CD14-positive monocyte (primary cell): ENCODE data around the gene TRPM5. TPM values are rescaled to one million over a fixed set of nuclear protein-coding genes. Genes with fewer than 3 reads are reported as not detected.

Experiments
- DNase-seq, 3 donors: peaks; one replicate each; pipeline ENCODE4 v3.0.0-alpha.2; 2011 to 2022
- H2AFZ ChIP-seq: 2 replicates; pipeline ENCODE4 v1.6.0; 2012; ENCODE audit warnings: mild to moderate bottlenecking, low read depth, low read length, inconsistent platforms; ENCODE audit not compliant: insufficient read depth, poor library complexity, severe bottlenecking
- H3K27ac ChIP-seq, 2 donors: 1 replicate in 1 of 2; 2 replicates in 1 of 2; pipeline ENCODE4 v1.5.1; 2012 to 2013; ENCODE audit warnings: low read length in 2 of 2, control low read depth in 1 of 2, inconsistent platforms in 1 of 2, low read depth in 1 of 2, mild to moderate bottlenecking in 1 of 2
- H3K27me3 ChIP-seq, 2 donors: one replicate each; pipeline versions ENCODE4 v1.6.0 to v1.6.1; 2011 to 2013; ENCODE audit warnings: low read length in 2 of 2; ENCODE audit not compliant: control insufficient read depth in 2 of 2, insufficient read depth in 2 of 2
- H3K36me3 ChIP-seq, 2 donors: replicated peaks in 1 of 2; 1 replicate in 1 of 2; 2 replicates in 1 of 2; pipeline versions ENCODE4 v1.5.1 to v1.6.1; 2012 to 2013; ENCODE audit warnings: low read length in 2 of 2, control low read depth in 1 of 2, inconsistent platforms in 1 of 2, mild to moderate bottlenecking in 1 of 2; ENCODE audit not compliant: insufficient read depth in 2 of 2, control insufficient read depth in 1 of 2
- H3K4me1 ChIP-seq, 2 donors: 1 replicate in 1 of 2; 2 replicates in 1 of 2; pipeline versions ENCODE4 v1.5.1 to v1.6.1; 2012 to 2013; ENCODE audit warnings: low read length in 2 of 2, control low read depth in 1 of 2, inconsistent platforms in 1 of 2, mild to moderate bottlenecking in 1 of 2, moderate library complexity in 1 of 2; ENCODE audit not compliant: insufficient read depth in 2 of 2, control insufficient read depth in 1 of 2
- H3K4me2 ChIP-seq: replicated peaks from 2 replicates; pipeline ENCODE3; 2012; ENCODE audit warnings: low read length, moderate library complexity, mild to moderate bottlenecking; ENCODE audit not compliant: poor library complexity, severe bottlenecking; ENCODE audit errors: extremely low read depth
- H3K4me3 ChIP-seq, 3 experiments: fragments of 200-600 bp in 1 of 3; sonication (generic) in 1 of 3; replicated peaks in 1 of 3; 1 replicate in 2 of 3; 2 replicates in 1 of 3; pipeline ENCODE4 v1.5.1; 2011 to 2013; ENCODE audit warnings: low read length in 3 of 3, mild to moderate bottlenecking in 3 of 3, control low read depth in 2 of 3, low read depth in 2 of 3, inconsistent platforms in 1 of 3, moderate library complexity in 1 of 3
- H3K79me2 ChIP-seq: 2 replicates; pipeline ENCODE4 v1.6.0; 2012; ENCODE audit warnings: mild to moderate bottlenecking, control low read depth, inconsistent platforms, low read length, moderate library complexity; ENCODE audit not compliant: insufficient read depth
- H3K9ac ChIP-seq: 2 replicates; pipeline ENCODE4 v1.6.0; 2017; ENCODE audit warnings: low read length, mild to moderate bottlenecking; ENCODE audit not compliant: insufficient read depth, poor library complexity, severe bottlenecking
- H3K9me3 ChIP-seq, 2 donors: replicated peaks in 1 of 2; 1 replicate in 1 of 2; 2 replicates in 1 of 2; pipeline versions ENCODE4 v1.5.1 to v1.6.1; 2012 to 2013; ENCODE audit warnings: low read length in 2 of 2, control low read depth in 1 of 2; ENCODE audit not compliant: control insufficient read depth in 1 of 2, insufficient read depth in 1 of 2
- H4K20me1 ChIP-seq: 2 replicates; pipeline ENCODE4 v1.6.0; 2012; ENCODE audit warnings: mild to moderate bottlenecking, low read length, control low read depth, moderate library complexity; ENCODE audit not compliant: insufficient read depth
- H3K27ac Mint-ChIP-seq, 7 donors: one replicate each; pipeline ENCODE4 v1.8.0; 2020; ENCODE audit warnings: mild to moderate bottlenecking in 7 of 7, mixed read lengths in 7 of 7, moderate library complexity in 6 of 7, inconsistent platforms in 2 of 7
- H3K27me3 Mint-ChIP-seq, 3 donors: one replicate each; pipeline ENCODE4 v1.8.0; 2021 to 2022; ENCODE audit warnings: low read depth in 3 of 3, mild to moderate bottlenecking in 3 of 3, mixed read lengths in 3 of 3, moderate library complexity in 3 of 3, inconsistent platforms in 1 of 3
- H3K36me3 Mint-ChIP-seq, 2 donors: one replicate each; pipeline ENCODE4 v1.8.0; 2020; ENCODE audit warnings: mixed read lengths in 2 of 2, inconsistent platforms in 1 of 2, mild to moderate bottlenecking in 1 of 2
- H3K4me1 Mint-ChIP-seq: one replicate; pipeline ENCODE4 v1.8.0; 2020; ENCODE audit warnings: mild to moderate bottlenecking, mixed read lengths
- H3K4me3 Mint-ChIP-seq, 2 donors: one replicate each; pipeline ENCODE4 v1.8.0; 2020; ENCODE audit warnings: mild to moderate bottlenecking in 2 of 2, mixed read lengths in 2 of 2, moderate library complexity in 1 of 2
- H3K9me3 Mint-ChIP-seq, 7 donors: one replicate each; pipeline ENCODE4 v1.8.0; 2020 to 2022; ENCODE audit warnings: mixed read lengths in 7 of 7, mild to moderate bottlenecking in 6 of 7, moderate library complexity in 6 of 7, inconsistent platforms in 2 of 7
- CTCF ChIP-seq: fragments of 200-600 bp; IDR thresholded peaks from one replicate; pipeline ENCODE4 v1.8.0; 2022; ENCODE audit warnings: antibody characterized with exemption, mild to moderate bottlenecking
- WGBS: methylation state at CpG from one replicate; pipeline ENCODE4 v1.1.5; 2013; ENCODE audit warnings: missing lambda C conversion rate; ENCODE audit not compliant: insufficient coverage; 5-methylcytosine and 5-hydroxymethylcytosine counted together
- intact Hi-C, 2 donors: fragments of 100-400 bp; cut with micrococcal nuclease; formaldehyde crosslinking; loops; one replicate each; pipeline versions ENCODE4 v1.15.0 to v1.15.1; 2023
- polyA plus RNA-seq, 3 donors: library from polyadenylated mRNA; depleted of rRNA in 1 of 3; unstranded in 2 of 3; stranded (reverse) in 1 of 3; fragments of 300-500 nt in 2 of 3; fragments of >200 nt in 1 of 3; fragmentation: Illumina TruSeq in 2 of 3; gene quantifications; 1 replicate in 2 of 3; 2 replicates in 1 of 3; pipeline ENCODE4 v1.2.3, GENCODE V29; 2012 to 2021

Gene TRPM5
- polyA plus RNA-seq, 3 donors, result 0.03 TPM; not detected in 2

- Histone ChIP-seq H3K27ac (no peak overlapping the region), H3K4me2 (no peak overlapping the region), H4K20me1 (no peaks in the 10 kb centered on the region), H3K4me1 (peaks cover 4 to 6% of the 10 kb centered on the region in 2 donors), H3K27me3 (no peaks in the 10 kb centered on the region), H3K9ac (no peak overlapping the region), H2AFZ (no peak overlapping the region), H3K36me3 (no peaks in the 10 kb centered on the region), H3K4me3 (no peak overlapping the region), H3K9me3 (no peaks in the 10 kb centered on the region), H3K79me2 (no peaks in the 10 kb centered on the region)
- no peaks in the 10 kb centered on the region for H3K36me3 Mint-ChIP-seq
- 81% methylated on average over 19 of the region's 21 CpGs for WGBS
- intact Hi-C loops, result loop anchor here (1.0 to 10.0 kb wide), 4 partner anchors 64 to 233 kb away; no protein-coding TSS in a partner anchor
- no peak for DNase-seq
- TF ChIP-seq CTCF, result no peak
- peaks cover 2% of the 10 kb centered on the region for H3K4me1 Mint-ChIP-seq
- H3K4me3 Mint-ChIP-seq, result no peak overlapping the region
- H3K27me3 Mint-ChIP-seq, result peaks cover 2 to 21% (median 5%) of the 10 kb centered on the region in 3 donors
- no peaks in the 10 kb centered on the region for H3K9me3 Mint-ChIP-seq
- no peak overlapping the region for H3K27ac Mint-ChIP-seq
These were observed 25.5 kb downstream of the TRPM5 start for GRCh38 chr11:2418693-2419360.

GRCh38 chr11:2417856-2418692 lies 26.2 kb downstream of the TRPM5 start:
- no peaks in the 10 kb centered on the region for H3K9me3 ChIP-seq
- H3K4me1 Mint-ChIP-seq, result peaks cover 2% of the 10 kb centered on the region
- H3K4me1 ChIP-seq, result peaks cover 4 to 6% of the 10 kb centered on the region in 2 donors
- DNase-seq, result no peak
- H3K27me3 Mint-ChIP-seq, result peaks cover 2 to 19% (median 4%) of the 10 kb centered on the region in 3 donors
- 92% methylated on average over 24 of the region's 30 CpGs for WGBS
- no peak overlapping the region for H2AFZ ChIP-seq
- H3K36me3 Mint-ChIP-seq, result no peaks in the 10 kb centered on the region
- no peaks in the 10 kb centered on the region for H3K36me3 ChIP-seq
- no peak for TF ChIP-seq CTCF
- H3K4me3 Mint-ChIP-seq, result no peak overlapping the region
- H3K79me2 ChIP-seq, result no peaks in the 10 kb centered on the region
- no peak overlapping the region for H3K27ac ChIP-seq
- H3K9me3 Mint-ChIP-seq, result no peaks in the 10 kb centered on the region
- no peak overlapping the region for H3K4me3 ChIP-seq
- H4K20me1 ChIP-seq, result no peaks in the 10 kb centered on the region
- no peak overlapping the region for H3K4me2 ChIP-seq
- no peak overlapping the region for H3K9ac ChIP-seq
- no peaks in the 10 kb centered on the region for H3K27me3 ChIP-seq
- intact Hi-C loops, result loop anchor here in 1 of 2 donors (2.0 to 10.0 kb wide), 2 partner anchors 63 to 113 kb away; no protein-coding TSS in a partner anchor
- H3K27ac Mint-ChIP-seq, result no peak overlapping the region
